ENCODE results near the gene DNAH12. TPM values are rescaled to one million over a fixed set of nuclear protein-coding genes. Genes with fewer than 3 reads are reported as not detected.

The DNAH12 gene
- polyA plus RNA-seq, 1 donor from 2014 or later = 1.8 TPM

DNA sequence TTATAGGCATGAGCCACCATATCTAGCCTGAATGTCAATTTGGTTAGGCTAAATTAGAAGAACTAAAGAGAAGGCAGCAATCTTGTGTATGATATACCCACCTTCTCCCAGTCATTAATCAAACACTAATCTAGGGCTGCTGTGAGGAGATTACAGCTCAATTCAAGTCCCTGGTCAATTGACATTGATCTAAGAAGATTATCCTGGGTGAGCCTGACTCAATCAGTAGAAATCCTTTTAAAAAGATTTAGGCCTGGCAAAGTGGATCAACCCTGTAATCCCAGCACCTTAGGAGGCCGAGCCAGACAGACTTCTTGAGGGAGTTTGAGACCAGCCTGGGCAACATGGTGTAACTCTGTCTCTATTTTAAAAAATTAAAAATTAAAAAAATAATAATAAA is 2.5 kb upstream of the DNAH12 start:
- no peaks in the 10 kb centered on the region for H3F3A ChIP-seq (ENCODE audit: insufficient read depth, low read length, poor library complexity, severe bottlenecking)

DNA sequence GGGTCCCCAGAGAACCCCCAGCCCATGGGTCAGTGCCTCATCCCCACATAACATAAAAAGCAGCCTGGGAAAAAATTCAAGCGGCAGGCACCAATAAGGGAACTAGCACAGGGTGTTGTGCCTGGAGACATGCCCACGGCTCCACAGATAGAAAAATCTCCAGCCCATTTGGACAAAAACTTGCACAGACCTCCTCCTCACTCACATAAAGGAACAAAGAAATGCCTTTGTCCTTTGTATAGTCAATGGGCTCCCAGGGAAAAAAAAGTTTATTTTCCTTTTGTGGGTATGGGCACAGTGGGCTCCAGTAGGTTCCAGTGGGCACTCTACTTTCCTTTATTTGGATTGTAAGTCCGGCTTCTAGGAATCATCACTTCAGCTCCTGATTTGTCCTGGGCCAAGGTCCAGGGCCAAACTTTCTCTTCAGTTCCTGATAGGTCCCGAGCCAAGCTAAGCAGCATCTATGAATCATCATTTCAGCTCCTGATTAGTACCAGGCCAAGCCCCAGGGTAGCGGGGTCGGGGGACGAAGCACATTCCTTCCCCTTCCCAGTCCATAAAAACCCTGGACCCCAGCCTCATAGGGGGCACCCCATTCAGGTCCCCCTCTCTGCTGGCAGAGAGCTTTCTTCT is 1.6 kb upstream of the DNAH12 start:
- Histone ChIP-seq H3K36me3 (ENCODE audit: insufficient read depth, low read length) (no peaks in the 10 kb centered on the region), H2AFZ (ENCODE audit: low read depth, low read length) (no peak overlapping the region), H3K9me2 (ENCODE audit: insufficient read depth, low read length) (no peaks in the 10 kb centered on the region), H3K27ac (ENCODE audit: low read length) (no peak overlapping the region), H3K4me3 (ENCODE audit: low read length) (no peak overlapping the region), H3F3A (ENCODE audit: insufficient read depth, low read length, poor library complexity, severe bottlenecking) (no peaks in the 10 kb centered on the region), H3K9me3 (ENCODE audit: low read length) (no peaks in the 10 kb centered on the region), H3K4me2 (ENCODE audit: low read length) (no peak overlapping the region), H3K27me3 (ENCODE audit: insufficient read depth, low read depth, low read length) (no peaks in the 10 kb centered on the region), H3K9ac (ENCODE audit: low read length) (no peak overlapping the region), H4K20me1 (ENCODE audit: insufficient read depth) (no peaks in the 10 kb centered on the region), H3K79me2 (replicated peaks; ENCODE audit: insufficient read depth, low read length) (no peaks in the 10 kb centered on the region)
- TF ChIP-seq TAF1 (IDR thresholded peaks at IDR 0.05; ENCODE audit: low read depth) (no peak), EP300 (conservative IDR thresholded peaks at IDR 0.05; ENCODE audit: poor library complexity, severe bottlenecking) (no peak), POLR2AphosphoS5 (IDR thresholded peaks at IDR 0.05) (no peak), MXI1 (conservative IDR thresholded peaks at IDR 0.05; ENCODE audit: poor library complexity, severe bottlenecking) (no peak), RAD21 (conservative IDR thresholded peaks at IDR 0.05) (no peak), EZH2 (IDR thresholded peaks at IDR 0.05; ENCODE audit: borderline replicate concordance, insufficient read depth, low read length, poor library complexity, severe bottlenecking) (no peak), SMC3 (conservative IDR thresholded peaks at IDR 0.05; ENCODE audit: poor library complexity) (no peak)
- TF ChIP-seq, protein P1, sequence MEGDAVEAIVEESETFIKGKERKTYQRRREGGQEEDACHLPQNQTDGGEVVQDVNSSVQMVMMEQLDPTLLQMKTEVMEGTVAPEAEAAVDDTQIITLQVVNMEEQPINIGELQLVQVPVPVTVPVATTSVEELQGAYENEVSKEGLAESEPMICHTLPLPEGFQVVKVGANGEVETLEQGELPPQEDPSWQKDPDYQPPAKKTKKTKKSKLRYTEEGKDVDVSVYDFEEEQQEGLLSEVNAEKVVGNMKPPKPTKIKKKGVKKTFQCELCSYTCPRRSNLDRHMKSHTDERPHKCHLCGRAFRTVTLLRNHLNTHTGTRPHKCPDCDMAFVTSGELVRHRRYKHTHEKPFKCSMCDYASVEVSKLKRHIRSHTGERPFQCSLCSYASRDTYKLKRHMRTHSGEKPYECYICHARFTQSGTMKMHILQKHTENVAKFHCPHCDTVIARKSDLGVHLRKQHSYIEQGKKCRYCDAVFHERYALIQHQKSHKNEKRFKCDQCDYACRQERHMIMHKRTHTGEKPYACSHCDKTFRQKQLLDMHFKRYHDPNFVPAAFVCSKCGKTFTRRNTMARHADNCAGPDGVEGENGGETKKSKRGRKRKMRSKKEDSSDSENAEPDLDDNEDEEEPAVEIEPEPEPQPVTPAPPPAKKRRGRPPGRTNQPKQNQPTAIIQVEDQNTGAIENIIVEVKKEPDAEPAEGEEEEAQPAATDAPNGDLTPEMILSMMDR (IDR thresholded peaks at IDR 0.05; ENCODE audit: poor library complexity, severe bottlenecking) = no peak
- TF ChIP-seq, protein P2, sequence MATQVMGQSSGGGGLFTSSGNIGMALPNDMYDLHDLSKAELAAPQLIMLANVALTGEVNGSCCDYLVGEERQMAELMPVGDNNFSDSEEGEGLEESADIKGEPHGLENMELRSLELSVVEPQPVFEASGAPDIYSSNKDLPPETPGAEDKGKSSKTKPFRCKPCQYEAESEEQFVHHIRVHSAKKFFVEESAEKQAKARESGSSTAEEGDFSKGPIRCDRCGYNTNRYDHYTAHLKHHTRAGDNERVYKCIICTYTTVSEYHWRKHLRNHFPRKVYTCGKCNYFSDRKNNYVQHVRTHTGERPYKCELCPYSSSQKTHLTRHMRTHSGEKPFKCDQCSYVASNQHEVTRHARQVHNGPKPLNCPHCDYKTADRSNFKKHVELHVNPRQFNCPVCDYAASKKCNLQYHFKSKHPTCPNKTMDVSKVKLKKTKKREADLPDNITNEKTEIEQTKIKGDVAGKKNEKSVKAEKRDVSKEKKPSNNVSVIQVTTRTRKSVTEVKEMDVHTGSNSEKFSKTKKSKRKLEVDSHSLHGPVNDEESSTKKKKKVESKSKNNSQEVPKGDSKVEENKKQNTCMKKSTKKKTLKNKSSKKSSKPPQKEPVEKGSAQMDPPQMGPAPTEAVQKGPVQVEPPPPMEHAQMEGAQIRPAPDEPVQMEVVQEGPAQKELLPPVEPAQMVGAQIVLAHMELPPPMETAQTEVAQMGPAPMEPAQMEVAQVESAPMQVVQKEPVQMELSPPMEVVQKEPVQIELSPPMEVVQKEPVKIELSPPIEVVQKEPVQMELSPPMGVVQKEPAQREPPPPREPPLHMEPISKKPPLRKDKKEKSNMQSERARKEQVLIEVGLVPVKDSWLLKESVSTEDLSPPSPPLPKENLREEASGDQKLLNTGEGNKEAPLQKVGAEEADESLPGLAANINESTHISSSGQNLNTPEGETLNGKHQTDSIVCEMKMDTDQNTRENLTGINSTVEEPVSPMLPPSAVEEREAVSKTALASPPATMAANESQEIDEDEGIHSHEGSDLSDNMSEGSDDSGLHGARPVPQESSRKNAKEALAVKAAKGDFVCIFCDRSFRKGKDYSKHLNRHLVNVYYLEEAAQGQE (IDR thresholded peaks at IDR 0.05; ENCODE audit: borderline replicate concordance) = no peak

More for the DNA sequence above, 2.5 kb upstream of the DNAH12 start:
- Histone ChIP-seq H2AFZ (ENCODE audit: low read depth, low read length) (no peak overlapping the region), H3K4me3 (ENCODE audit: low read length) (no peak overlapping the region), H3K9me3 (ENCODE audit: low read length) (no peaks in the 10 kb centered on the region), H4K20me1 (ENCODE audit: insufficient read depth) (no peaks in the 10 kb centered on the region), H3K36me3 (ENCODE audit: insufficient read depth, low read length) (no peaks in the 10 kb centered on the region), H3K9me2 (ENCODE audit: insufficient read depth, low read length) (no peaks in the 10 kb centered on the region), H3K79me2 (replicated peaks; ENCODE audit: insufficient read depth, low read length) (no peaks in the 10 kb centered on the region), H3K27me3 (ENCODE audit: insufficient read depth, low read depth, low read length) (no peaks in the 10 kb centered on the region), H3K27ac (ENCODE audit: low read length) (no peak overlapping the region), H3K9ac (ENCODE audit: low read length) (no peak overlapping the region), H3K4me2 (ENCODE audit: low read length) (no peak overlapping the region)
- TF ChIP-seq POLR2AphosphoS5 (IDR thresholded peaks at IDR 0.05) = no peak

Measured in neural cell (in vitro differentiated cells).